AG08396 (cell line): Measurements from ENCODE around the gene KRTAP1-4.
"Not testable (repeated sequence)": the region's sequence is repeated elsewhere in the genome, so short reads cannot be mapped to it uniquely, and the experiment has no call there.

Source experiments
- DNase-seq: peaks from one replicate; pipeline ENCODE4 v3.0.0; 2012; ENCODE audit warnings: low spot score, mixed read lengths

Gene KRTAP1-4

DNA sequence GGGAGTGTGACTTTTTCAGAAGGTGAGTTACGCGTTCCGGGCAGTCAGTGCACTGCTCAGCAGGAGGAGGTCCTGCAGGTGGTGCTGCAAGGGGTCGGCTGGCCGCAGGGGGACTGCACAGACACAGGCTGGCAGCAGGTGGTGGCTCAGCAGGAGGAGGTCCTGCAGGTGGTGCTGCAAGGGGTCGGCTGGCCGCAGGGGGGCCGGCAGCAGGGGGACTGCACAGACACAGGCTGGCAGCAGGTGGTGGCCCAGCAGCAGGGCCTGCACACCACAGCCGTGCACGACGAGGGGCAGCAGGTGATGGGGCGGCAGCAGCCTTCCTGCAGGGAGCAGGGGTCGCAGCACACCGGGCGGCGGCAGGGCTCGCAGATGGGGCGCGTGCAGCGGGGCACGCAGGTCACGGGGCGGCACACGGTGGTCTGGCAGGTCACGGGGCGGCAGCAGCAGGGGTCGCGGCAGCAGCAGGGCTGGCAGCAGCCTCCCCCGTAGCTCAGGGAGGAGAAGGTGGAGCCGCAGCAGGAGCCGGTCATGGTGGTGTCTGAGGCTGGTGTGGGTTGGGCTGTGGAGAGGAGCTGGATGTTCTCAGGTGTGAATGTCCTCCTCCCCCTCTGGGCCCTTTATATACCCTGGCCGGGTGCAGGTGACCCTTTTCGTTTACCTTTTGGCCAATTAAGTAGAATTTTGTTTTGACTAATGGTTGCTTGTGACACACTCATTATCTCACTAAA is 16.9 kb upstream of the KRTAP1-4 start, which contains the start of gene KRTAP2-1:
KRTAP2-1 (minus strand) TSS at position 582 of the 731 bp plus-strand sequence; CDS start at position 533, 49 bp downstream.
- not testable (repeated sequence) for DNase-seq

DNA sequence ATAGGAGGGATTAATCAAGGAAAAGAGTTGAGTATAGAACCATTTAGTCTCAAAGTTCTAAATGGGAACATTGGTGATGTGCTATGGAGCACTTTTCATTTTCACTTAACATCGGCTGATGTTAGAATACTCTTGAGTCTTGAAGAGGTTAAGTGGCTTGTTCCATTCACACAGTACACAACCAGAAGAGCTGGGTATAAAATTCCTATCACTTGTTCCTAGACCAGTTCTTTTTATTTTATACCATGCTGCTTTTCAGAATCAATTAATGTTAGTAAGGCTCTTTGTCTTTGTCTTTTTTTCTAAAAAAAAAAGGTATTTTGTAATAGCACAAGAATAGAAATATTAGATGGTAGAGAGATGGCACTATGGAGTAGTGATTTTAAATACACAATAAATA is 13.0 kb upstream of the KRTAP1-4 start:
- DNase-seq = no peak

DNA sequence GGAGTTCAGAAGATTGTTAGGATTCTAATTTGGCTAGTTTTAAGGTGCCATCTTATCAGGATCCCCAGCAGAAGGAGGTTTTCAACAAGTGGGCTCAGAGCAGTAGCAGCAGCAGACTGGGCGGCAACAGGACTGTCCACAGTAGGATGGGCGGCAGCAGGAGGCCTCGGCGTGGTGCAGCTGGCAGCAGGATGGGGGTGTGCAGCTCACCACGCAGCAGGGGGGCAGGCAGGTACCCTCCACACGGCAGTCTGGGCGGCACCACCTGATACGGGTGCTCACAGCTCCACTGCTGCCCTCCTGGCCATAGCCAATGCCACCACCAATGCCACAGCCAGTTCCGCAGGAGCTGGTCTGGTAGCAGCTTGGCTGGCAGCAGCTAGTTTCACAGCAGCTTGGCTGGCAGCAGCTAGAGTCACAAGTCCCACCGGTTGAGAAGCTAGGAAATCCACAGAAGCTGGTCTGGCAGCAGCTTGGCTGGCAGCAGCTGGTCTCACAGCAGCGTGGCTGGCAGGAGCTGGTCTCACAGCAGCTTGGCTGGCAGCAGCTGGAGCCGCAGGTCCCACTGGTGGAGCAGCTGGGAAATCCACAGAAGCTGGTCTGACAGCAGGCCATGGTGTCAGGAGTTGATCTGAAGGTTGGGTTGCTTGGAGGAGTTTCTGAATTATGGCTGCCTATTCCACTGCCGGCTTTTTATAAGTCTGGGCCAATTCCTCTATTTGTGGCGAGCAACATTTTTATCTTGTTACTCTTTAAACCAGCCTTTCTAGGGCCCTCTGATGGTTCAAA is 11.0 kb upstream of the KRTAP1-4 start, which contains the start of gene KRTAP1-1:
KRTAP1-1 (minus strand) TSS at position 668 of the 789 bp plus-strand sequence; CDS start at position 615, 53 bp downstream.
- peak; percentile 49 for DNase-seq

DNA sequence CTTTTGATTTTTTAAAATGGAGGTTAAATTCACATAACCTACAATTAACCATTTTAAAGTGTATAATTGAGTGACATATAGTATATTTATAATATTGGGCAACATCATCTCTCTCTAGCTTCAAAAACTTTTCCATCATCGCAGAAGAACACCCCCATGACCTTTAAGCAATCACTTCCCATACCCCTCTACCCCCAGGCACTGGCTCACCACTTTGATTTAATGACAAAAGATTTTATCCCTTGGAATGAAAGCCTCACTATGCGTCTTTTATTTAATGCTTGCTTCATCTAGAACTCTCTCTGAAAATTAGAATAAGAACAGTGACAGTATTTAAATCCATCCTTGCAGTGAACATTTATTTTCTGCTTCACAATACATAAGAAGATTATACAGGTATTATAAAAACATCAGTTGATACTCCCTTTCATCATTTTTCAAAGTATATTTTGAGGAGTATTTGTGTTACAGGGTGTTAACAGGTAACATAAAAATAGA is 7.9 kb upstream of the KRTAP1-4 start:
- DNase-seq = no peak

DNA sequence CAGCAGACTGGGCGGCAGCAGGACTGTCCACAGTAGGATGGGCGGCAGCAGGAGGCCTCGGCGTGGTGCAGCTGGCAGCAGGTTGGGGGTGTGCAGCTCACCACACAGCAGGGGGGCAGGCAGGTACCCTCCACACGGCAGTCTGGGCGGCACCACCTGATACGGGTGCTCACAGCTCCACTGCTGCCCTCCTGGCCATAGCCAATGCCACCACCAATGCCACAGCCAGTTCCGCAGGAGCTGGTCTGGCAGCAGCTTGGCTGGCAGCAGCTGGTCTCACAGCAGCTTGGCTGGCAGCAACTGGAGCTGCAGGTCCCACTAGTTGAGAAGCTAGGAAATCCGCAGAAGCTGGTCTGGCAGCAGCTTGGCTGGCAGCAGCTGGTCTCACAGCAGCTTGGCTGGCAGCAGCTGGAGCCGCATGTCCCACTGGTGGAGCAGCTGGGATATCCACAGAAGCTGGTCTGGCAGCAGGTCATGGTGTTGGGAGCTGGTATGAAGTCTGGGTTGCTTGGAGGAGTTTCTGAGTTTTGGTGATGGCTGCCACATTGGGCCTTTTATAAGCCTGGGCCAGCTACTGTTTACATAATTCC is 4.4 kb upstream of the KRTAP1-4 start, which contains the start of gene KRTAP1-3:
KRTAP1-3 (minus strand) TSS at position 529 of the 590 bp plus-strand sequence; CDS start at position 476, 53 bp downstream.
- not testable (repeated sequence) for DNase-seq

DNA sequence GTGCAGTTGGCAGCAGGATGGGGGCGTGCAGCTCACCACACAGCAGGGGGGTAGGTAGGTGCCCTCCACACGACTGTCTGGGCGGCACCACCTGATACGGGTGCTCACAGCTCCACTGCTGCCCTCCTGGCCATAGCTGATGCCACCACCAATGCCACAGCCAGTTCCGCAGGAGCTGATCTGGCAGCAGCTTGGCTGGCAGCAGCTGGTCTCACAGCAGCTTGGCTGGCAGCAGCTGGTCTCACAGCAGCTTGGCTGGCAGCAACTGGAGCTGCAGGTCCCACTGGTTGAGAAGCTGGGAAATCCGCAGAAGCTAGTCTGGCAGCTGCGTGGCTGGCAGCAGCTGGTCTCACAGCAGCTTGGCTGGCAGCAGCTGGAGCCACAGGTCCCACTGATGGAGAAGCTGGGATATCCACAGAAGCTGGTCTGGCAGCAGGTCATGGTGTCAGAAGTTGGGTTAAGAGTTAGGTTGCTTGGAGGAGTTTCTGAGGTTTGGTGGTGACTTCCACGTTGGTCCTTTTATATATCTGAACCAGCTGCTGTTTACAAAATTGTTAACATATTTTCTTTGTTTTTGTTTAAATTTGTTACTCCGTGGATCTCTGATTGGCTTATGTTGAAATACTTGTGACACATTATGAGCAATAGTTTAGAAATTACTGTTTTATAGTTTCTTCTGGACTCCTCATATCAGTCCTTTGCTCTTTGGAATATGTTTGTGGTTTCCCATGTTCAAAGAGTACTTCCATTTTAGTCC is 3.1 kb downstream of the KRTAP1-4 start, which contains the start of gene KRTAP1-5:
KRTAP1-5 (minus strand) TSS at position 494 of the 757 bp plus-strand sequence; CDS start at position 441, 53 bp downstream.
- DNase-seq = peak; percentile 61

DNA sequence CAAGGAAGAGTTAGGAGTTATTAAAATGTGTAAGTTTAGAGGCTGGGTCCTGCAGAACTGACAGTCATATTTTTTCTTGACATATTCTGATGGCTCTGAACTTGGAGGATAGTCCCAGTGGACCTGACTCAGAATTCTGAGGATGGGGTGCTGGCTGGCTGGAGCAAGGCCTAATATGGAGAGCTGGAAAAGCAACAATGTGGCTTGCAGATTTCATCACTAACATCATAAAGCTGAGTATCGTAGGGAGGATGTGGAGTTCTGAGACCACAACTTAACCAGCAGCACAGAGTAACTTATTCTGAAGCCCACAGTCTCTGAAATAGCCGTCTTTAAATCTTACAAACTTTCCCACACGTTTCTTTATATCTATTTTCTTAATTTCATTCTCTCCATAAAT is 5.3 kb downstream of the KRTAP1-4 start:
- no peak for DNase-seq

DNA sequence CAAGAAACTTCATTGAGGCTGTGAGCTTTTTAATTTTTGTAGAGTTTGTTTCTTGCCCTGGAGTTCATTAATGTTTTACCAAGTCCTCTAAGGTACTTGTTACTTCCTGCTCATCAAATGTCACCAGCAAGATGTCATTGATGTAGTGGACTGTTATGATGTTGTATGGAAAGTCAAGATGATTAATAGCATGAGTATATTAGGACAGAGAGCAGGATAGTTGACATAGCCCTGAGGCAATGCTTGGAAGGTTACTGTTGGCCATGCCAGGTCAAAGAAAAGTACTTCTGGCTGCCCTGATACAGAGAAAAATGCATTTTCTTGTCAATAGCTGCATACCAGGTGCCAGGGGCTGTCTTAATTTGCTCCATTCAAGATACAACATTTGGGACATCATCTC is 9.7 kb downstream of the KRTAP1-4 start:
- DNase-seq = no peak

DNA sequence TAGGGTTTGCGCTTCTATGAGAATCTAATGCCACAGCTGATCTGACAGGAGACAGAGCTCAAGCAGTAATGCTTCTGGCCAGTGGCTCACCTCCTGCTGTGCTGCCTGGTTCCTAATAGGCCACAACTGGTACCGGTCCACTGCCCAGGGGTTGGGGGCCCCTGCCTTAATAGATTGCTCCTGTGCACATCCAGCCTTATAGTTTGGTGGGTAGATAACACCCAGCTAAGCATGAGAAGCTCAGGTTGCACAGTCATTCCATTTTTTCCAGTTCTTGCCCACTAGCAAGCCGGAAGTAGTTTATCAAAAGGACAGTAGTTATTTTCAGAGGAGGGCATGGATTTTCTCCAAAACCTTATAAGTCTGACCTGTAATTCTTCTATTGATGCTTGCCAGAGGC is 10.6 kb downstream of the KRTAP1-4 start:
- DNase-seq = no peak

DNA sequence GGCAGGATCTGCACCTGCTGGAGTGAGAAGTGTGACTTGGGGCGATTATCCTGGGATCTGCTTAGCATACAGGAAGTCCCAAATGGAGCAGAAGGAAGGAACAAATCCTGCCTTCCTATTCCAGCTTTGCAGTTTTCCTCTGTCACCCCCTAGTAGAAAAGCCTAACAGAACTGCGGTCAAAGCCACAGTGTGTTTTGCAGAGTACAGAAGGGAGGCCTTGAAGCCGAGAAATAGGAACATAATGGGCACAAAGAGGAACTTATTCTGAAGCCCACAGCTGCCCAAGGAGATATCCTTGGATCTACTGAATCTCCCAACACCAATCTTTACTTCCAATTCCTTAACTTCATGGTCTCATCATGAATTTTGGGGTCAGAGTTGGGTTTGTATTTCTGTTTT is 11.5 kb downstream of the KRTAP1-4 start:
- no peak for DNase-seq

DNA sequence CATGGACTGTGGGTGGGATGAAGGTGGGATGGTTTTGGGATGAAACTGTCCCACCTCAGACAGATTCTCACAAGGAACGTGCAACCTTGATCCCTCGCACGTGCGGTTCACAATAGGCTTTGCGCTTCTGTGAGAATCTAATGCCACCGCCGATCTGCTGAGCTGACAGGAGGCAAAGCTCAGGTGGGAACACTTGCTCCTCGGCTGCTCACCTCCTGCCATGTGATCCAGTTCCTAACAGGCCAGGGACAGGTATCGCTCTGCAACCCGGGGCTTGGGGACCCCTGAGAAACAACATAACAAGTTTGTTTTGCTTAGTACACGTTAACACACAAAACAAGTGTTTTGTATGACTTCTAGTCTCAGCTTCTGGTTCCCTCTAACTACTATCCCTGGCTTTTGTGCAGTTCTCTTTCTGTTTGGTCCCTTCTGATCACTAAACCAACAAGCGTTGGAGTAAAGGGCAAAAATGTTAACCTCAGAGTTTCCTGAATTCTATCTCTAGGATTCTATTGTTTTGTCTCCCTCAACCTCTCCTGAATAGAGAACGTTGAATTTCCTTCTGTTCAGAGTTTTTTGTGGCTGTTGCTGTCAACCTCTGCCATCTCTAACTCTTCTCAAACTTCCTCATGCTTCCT is 13.3 kb downstream of the KRTAP1-4 start:
- DNase-seq = no peak

DNA sequence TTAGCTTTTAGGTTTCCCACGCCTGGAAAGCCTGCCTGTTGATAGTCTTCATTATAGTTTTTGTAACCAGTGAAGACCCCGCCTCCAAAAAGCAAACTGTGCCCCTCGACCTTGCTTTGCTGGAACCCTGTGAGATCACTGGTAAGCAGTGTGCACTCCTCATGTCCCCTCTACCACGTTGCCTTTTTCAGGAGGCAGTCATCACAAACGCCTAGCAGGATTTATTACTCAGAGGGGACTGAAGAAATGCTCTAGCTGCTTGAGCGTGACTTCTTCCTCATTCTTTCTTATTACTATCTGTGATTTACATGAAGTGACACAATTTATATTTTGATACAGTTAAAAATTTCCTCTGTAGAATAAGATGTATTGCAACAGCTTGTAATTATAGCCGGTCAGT is 14.5 kb downstream of the KRTAP1-4 start:
- no peak for DNase-seq

DNA sequence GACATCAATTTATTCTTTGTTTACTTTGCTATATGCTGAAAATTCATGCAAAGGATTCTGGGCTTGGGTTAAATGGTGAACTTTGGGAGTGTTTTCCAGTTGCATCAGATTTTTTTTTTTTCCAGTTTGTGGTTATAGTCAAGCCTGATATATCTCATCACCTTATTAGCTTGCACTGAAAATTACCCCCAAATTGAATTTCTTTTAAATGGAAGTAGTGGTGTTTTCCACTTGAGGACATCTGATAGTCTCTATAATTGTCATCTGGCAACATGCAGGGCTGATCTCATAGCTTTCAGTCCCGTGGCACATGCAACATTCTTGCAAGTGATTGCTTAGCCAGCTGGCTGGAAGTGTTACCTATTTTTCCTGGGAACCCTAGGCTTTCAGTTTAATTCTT is 16.4 kb downstream of the KRTAP1-4 start:
- DNase-seq = peak; percentile 36

DNA sequence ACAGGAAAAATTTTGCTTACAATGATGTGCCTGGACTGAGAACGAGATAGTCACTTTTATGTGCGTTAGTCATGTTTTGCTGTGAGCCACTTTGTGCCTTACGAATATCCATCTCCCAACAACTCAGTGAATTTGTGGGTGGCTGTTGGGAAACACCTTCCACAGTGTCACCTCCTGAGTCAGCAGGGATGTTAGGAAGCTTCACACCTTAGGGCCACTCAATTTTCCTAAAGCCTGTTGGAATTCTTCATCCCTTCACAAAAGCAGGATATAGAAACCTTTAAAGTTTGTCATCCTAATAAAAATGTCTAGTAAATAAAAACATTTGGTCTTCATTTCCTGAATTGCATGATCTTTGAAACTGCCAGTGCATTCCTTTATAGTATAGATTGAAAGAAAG is 16.8 kb downstream of the KRTAP1-4 start:
- DNase-seq = no peak

DNA sequence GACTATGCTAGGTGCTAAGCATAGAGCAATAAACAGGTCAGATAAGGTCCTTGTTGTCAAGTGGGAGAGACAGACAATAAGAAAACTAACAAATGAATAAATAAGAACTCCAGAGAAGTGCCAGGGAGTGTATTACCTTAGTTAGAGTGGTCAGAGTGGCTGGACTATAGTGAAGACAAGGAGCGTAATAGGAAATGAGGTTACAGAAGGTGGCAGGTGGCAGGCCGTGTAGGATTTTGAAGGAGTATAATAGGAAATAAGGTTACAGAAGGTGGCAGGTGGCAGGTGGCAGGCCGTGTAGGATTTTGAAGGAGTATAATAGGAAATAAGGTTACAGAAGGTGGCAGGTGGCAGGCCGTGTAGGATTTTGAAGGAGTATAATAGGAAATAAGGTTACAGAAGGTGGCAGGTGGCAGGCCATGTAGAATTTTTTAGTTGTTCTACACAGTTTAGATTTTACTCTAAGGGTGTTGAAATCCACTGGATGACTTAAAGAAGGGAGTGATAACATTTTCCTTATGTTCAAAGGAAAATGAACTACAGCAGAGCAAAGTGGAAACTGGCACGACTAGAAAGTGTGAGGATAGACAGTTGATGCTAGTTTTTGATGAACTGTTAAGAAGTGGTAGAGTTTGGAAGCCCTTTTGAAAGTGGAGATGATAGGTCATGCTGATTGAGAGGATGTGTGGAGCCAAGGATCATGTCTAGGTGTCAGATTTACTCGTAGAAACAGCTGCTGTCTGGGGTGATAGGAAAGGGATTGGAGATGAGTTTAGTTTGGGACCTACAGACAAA is 17.5 kb downstream of the KRTAP1-4 start:
- no peak for DNase-seq

DNA sequence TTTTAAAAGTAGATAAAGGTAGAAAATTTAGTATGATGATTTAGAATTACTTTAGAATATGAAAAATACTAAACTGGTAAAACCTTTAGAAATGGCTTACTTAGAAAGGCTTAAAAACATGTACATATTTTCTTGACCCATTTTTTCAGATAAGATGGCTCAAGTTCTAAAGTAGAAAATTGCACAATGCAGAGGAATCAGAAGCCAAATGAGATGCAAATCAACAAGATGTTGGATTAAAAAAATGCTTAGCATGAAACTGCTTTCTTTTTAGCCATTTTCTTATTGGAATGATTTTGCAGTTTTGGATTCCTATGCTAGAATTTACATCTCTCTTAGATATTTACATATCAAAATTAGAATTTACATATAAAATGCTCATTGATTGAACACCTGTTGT is 19.6 kb downstream of the KRTAP1-4 start:
- no peak for DNase-seq

DNA sequence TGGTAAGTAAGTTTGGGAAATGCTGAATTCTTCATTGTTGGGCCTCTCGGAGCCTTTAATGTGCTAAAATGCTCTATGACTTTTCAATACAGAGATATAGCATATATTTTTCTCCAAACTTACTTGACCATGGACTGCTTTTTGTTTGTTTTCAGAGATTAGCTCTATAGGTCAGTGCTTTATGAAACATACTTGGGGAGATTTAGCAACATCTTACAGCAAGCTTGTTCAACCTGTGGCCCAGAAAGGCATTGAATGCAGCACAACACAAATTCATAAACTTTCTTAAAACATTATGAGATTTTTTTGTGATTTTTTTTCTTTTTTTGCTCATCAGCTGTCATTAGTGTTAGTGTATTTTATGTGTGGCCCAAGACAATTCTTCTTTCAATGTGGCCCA is 20.1 kb downstream of the KRTAP1-4 start:
- DNase-seq = no peak

DNA sequence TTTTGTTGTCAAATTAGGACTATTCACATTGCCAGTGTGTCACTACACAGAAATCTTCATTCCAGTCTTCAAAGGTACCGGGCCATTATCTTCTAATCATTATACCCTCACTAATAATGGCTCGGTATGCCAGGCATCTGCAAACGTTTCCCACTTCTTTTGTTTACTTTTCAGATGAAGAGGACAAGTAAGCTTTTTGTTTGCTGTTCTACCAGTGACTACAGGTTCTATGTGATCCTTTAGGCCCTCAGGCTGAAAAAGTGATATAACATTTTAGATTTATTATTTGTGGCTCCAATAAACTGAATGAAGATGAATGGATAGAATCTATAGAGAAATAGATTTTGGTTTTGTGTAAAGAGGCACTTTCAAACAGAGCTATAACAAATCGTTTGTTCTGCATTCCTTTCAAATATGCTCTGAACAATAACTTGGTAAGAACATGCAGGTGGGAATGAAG is 20.7 kb downstream of the KRTAP1-4 start:
- DNase-seq = no peak

DNA sequence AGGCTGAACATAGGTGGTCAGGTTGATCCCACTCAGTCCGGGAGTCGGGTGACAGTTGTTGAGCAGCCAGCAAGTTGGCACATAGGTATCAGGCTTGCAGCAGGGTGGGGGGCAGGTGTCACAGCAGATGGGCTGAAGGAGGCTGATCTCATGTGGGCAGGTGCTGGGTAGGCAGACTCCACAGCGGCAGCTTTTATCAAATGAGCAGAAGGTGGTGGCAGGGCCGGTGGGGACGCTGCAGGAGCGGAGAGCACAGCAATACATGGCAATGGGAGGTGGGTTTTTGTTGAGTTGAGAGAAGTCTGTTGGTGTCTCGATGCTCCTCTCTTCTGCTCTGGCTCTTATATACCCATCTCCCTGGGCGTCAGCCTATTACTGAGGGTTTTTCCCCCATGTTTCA is 21.2 kb downstream of the KRTAP1-4 start, which contains the start of gene KRTAP3-1:
KRTAP3-1 (minus strand) TSS at position 318 of the 400 bp plus-strand sequence; CDS start at position 264, 54 bp downstream.
- DNase-seq = no peak

DNA sequence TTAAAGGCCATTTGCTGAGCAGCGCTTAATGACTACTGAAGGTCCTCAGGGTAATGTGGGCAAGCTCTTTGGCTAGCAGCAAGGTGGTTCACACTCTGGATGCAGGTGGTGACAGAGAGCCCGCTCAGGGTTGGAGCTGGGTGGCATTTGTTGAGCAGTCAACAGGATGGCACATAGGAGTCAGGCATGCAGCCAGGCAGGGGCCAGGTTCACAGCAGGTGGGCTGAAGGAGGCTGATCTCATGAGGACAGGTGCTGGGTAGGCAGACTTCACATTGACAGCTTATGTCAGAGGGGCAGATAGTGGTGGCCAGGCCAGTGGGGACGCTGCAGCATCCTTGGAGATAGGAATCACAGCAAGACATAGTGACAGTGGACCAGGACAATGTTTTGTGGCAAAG is 25.6 kb downstream of the KRTAP1-4 start:
- no peak for DNase-seq
